GM23248 (cell line): Measurements from ENCODE around the gene ZNF385A.

Experiments
- EZH2 ChIP-seq: fragments of 200-600 bp; sonication (generic); IDR thresholded peaks from 2 replicates; pipeline ENCODE4 v1.6.1; 2018; ENCODE audit warnings: antibody characterized with exemption, mild to moderate bottlenecking; ENCODE audit not compliant: insufficient read depth, poor library complexity, severe bottlenecking
- EZH2phosphoT487 ChIP-seq: fragments of 200-600 bp; sonication (generic); IDR thresholded peaks from 2 replicates; pipeline ENCODE4 v1.6.1; 2018; ENCODE audit warnings: antibody characterized with exemption, moderate library complexity, mild to moderate bottlenecking, low read depth; ENCODE audit not compliant: insufficient read depth

- no peak for TF ChIP-seq EZH2
- no peak for TF ChIP-seq EZH2phosphoT487
Observed at GRCh38 chr12:54363047-54363446, 21.5 kb downstream of the ZNF385A start.
